Stimulated activated CD4-positive, alpha-beta T cell treated with anti-CD3 and anti-CD28 coated beads, Interleukin-1b, Interleukin-23, amount 100 ng/mL, for 24 hours (primary cell): ENCODE measurements around the gene DISP2.

Source experiments
- DNase-seq, 4 experiments: peaks; one replicate each; pipeline ENCODE4 v3.0.0-alpha.2; 2020; ENCODE audit warnings: low read depth in 4 of 4, low spot score in 1 of 4

Gene DISP2

DNA sequence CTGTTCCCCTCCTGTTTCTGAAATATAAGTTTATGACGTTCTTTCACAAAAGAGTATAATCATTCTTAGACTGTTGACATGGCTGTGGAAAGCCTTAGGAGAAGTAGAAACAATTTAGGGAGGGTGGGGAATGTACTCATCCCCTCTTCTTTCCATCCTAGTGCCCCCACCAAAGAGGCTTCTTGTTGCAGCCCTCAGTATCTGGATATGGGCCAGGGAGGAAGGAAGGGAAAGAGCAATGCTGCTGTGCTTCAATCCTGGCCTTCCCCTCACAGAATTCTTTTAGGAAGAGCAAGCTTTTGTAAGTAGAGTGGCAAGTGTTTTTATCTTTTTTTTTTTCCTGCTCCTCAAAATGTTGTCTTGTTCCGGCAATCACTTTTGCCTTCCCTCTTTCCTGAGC lies 32.8 kb upstream of the DISP2 start:
- no peak for DNase-seq

DNA sequence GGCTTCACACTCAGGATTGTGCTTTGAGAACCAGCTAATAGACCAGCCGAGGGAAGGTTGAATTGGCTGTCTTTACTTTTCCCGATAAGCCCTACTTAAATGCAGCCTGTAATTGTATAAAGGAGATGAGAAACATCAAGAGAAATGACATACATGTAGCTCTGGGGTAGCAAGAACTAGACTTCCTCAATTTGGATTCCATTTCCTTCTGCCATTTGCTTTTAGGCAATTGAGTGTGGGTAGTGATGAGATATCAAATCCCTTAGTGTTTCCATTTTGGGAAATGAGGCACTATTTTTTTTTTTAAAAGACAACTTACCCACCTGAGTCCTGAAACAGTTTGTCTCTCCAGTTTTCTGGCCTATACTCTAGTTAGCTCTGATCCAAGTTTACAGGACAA lies 32.3 kb upstream of the DISP2 start:
- no peak for DNase-seq

DNA sequence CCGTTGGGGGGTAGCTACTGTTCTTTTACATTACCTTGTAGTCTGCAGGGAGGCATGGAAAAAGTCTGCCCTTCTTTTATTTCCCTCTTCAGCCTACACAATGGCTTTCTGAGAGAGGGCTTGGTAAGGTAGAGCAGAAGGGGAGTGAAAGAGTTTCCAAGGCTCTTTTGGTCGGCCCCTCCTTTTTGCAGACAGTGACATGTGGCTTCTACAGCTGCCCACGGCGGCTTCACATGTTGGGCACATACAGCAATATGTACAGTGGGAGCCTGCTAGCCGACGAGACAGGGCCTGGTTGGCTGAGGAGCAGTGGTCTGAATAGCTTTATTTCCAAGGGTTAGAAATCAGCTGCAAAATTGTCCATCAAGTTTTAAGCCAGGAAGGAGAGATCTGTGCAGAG lies 30.6 kb upstream of the DISP2 start:
- no peak for DNase-seq

DNA sequence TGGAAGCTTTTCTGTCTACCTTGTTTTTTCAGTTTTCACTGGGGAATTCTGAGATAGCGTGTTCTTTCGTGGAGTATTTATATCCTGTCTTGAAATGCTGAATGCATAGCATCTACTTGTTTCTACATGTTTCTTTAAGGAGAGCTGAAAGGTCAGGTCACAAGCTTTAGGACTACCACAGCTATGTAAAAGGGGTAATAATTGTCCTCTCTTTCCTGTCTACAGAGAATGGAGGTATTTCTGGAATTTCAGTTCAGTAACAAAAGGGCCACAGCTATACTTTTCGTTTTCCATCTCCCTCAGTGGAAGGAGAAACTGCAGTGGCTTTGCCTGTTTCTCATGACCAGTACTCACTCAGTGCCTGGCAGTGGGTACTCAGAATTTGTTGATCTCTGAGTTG lies 29.8 kb upstream of the DISP2 start:
- DNase-seq = no peak

DNA sequence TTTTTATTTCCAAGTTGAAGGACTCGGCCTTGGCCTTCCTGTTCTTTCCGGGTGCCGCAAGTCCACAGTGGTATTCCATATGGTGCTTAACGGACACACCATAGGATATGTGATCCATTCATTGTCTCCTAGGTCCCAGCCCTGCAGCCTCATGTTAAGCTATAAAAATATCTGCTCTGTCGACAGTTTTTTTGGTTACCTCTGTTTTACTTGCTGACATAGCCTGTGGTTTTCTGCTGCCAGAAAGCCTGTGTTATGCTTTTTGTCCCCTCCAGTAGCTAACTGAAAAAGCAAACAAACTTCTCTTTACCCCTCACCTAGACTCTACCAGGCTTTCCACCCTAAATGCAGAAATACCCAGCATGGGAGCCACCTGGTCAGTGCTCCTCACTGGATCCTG lies 29.3 kb upstream of the DISP2 start:
- DNase-seq = no peak

DNA sequence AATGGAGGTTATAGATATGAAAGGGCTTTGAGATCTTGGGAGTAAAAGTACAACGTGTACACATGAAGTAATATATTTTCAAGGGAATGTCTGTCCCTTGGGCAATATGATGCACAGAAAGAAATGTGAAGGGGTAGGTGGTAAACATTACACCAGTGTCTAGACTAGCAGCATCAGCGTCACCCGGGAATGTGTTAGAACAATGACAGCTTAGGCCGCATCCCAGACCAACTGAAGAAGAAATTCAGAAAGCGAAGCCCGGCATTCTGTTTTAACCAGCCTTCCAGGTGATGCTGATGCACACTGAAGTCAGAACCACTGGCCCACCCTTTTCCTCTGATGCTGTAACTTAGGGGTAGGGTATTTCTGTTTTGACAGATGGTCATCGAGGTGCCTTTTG lies 28.2 kb upstream of the DISP2 start:
- no peak for DNase-seq

DNA sequence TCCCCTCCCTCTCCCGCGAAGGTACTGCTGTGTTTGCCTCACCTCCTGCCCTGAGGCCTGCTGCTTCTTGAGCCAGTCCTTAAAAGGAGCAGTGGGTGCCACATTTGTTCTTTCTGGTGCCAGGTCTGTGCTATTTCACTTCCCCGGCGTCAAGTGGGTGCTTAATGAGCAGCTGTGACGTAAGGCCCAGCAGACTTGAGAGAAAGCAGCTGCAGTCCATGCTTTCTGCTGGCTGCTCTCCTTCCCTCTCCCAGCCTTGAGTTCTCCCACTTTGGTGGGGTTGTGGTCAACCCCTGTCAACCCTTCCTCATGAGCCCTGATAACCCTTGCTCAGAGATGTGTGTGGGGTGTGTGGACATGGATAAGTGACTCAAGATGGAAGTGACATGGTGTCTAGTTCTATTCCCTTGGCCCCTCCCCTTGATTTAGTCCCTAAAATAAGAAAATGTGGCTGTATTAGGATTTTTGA lies 27.6 kb upstream of the DISP2 start:
- no peak for DNase-seq

DNA sequence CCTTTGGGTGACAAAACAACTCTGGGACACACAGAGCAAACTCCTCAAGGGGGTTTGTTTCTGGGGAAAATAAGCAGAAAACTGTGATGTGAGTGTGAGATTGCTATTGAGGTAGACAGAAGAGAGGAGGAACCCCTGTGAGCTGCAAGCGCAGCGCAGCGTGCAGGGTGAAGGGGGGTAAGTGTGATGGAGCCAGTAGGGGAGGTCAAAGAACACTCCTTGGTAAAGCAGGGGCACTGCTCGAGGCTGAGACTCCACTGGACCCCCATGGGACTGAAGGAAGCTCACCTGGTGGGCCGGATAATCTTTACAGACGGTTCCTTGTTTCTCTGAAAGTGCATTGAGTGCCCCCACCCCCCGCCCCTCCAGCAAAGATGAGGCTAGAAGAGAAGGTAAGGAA lies 27.0 kb upstream of the DISP2 start:
- no peak for DNase-seq

DNA sequence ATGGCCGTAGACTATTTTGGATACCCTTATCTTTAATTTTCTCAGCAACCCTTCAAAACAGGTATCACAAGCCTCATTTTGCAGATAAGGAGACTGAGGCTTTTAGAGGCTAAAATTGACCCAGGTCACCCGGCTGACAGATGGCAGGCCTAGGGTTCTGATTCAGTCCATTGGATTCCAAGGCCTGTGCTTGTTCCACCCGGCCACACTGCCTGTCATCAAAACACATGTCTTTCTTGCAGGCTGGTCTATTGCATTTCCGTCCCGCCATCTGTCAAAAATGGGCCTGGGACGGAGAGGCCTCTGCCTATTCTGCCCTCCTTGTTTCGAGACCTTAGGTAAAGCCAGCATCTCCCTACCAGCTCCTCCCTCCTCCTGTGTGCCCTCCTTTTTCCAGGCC lies 26.4 kb upstream of the DISP2 start:
- DNase-seq = no peak

DNA sequence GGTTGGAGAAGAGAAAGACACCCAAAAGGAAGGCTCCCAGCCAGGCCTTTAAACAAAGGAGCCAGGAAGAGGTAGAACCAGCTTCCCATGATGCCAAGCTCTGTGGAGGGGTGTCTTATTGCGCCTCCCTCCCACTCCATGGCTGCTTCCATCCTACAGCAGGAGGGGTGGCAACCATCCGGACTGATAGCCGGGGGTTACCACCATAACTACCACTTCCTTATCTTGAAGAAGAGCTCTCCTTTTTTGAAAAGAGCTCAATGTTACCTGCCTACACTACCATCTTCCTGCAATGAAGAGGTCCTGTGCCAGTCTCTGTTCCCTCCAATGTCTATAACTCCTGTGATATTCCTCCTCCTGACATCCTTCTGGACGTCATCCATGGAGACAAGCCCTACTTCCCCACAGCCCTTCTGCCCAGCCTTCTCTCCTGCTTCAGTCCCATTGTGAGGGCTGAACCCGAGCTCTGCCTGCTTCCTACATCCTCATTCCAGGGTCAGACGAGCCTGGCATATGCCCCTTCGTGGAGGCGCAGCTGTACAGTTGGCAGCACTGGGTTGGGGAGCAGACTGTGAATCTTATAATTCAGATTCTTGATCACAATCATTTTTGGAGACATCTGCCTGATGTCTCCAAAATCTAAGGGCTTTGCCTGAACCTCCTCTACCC lies 25.8 kb upstream of the DISP2 start:
- DNase-seq = no peak

DNA sequence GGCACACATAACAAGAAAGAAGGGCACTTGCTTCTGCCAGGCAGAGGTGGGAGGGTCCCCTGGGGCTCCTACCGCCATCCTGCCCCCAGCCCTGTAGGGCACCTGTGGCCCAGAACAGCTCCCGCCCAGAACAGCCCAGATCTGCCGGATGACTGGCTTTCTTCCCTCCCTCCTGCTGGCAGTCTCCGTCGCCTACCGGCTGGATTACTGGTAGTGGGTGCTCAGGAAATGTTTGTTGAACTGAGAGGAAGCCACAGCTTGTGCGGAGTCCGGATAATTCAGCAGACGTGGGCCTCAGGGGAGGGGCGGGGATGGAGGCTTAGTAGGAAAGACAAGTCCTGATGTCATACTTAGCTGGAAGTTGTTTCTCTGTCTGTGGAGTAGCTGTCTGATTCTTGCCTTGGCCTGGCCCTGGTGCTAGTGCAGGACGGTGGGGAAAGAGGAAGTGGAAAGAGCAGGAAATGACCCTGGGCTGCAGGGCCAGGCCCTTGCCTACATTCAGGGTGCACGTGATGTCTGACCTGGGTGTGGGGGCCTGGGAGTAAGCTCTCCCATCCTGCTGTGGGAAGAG lies 24.0 kb upstream of the DISP2 start:
- no peak for DNase-seq

DNA sequence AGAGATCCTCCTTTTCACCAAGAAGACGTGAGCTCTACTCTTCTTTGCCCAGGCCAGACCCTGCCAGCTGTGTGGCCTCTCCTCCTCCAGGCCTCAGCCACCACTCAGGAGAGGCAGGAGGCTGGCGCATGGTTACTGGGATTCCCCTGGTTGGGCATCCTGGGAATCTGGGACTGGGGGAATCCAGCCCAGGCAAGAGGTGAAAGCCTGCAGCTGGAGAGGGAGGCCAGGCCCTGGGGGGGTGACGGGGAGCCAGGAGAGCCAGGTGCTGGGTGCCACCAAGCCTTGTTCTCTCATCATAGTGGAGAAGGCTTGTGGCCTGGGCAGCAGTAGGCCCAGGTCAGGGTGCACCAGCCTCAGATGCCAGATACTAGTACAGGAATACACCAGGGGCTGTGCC lies 23.5 kb upstream of the DISP2 start:
- no peak for DNase-seq

DNA sequence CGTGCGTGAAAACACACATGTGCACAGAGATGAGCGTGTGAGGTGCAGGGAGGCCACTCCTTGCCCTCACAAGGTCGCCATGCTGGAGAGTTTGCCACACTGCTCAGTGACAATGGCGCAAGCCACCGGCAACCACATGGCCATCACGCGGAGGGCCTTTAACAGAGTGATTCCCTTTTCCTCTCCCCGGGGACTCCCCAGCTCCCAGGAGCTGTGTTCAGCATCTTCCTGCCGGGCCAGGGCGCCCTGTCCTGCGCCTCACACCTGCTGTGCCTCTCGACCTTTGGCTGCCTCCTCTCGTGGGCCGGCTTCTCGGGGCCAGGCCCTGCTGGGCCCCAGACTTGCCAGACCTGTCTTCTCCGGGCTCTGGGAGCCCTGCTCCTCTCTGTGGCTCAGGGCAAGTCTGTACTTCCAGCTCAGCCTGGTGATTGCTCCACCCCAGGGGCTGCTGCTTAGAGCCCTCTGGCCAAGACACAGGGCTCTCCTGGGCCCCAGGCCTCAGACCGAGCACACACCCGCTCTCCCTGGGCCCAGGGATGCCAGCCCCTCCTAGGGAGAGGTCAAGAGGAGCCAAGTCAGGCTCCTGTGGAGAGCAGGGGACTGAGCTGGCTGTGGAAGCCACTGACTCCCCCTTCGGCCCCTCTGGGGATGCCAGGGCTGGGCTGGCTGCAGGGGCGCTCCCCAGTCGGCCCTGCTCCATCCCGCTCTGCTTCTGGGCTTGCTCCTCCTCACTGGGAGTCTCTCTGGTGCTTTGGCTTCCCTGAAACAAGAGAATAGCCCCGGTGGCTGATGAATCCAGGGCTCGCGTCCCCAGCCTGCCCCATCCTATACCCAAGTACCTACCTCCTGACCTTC lies 22.9 kb upstream of the DISP2 start:
- DNase-seq = no peak

DNA sequence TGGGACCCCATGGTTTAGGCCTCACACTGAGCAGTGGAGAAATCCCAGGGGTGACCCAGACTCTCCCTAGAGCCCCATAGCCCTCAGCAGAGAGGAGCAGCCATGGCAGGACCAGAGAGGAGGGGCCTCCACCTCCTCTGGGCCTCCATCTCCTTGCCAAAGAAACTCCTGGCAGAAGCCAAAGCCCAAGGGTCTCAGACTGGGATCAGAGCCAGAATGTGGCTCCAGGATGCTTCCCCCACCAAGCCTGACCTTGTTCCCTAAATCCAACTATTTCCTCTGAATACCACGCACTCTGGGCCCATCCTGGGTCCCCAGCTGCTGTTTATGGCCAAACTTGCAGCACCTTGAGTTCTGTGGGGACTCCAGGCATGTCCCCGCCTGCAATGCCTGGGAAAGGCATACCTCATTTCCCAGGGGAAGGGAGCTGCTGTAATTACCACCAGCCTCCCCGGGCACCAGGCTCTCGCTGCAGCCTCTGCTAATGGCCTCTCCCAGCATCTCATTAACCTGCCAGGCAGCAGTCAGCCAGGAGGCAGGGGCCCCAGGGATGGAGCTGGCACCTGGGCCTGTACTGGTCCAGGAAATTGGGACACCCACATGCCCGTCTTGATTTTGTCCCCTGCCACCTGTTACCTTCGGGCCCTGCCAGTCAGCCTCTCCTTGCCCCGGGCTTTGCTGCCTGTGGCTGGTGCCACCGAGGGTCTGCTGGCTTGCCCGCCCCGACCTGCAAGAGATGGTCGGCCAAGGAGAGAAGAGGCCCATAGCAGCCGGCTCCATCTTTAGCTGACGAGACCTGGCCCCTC lies 21.9 kb upstream of the DISP2 start:
- no peak for DNase-seq

DNA sequence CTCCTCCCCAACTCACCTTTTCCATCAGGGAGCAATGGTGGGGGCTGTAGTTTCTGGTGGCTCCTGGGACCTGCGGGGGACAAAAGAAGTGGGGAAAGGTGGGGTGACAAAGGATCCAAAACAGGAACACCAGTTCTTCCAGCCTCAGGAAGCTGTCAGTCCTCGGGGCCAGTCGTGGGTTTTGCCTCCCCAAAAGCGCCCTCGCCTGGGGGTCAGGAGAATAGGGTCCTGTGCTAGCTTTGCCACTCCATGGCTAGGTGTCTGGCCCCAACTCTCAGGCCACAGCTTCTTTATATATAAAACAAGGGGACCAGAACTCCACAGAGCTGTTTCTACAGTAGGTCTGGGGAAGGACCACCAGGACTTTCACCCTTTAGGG lies 21.3 kb upstream of the DISP2 start:
- DNase-seq = no peak

DNA sequence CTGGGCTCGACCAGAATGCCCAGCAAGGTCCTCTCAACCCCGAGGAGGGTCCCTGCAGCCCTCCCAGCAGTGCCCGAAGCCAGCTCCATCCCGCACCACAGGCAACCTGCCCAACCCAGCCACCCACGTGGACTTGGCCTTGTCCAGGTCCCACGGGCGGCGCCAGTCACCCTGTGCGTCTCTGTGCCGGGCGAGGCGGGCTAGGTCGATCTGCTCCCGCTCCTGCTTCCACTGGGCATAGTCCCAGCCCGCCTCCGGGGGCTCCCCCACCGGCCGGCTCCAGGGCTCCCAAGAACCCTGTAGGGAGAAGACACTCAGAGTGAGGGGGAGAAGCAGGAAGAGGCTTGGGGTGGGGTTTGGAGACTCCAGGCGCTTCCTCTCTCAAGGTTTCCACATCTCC lies 20.4 kb upstream of the DISP2 start:
- no peak for DNase-seq

DNA sequence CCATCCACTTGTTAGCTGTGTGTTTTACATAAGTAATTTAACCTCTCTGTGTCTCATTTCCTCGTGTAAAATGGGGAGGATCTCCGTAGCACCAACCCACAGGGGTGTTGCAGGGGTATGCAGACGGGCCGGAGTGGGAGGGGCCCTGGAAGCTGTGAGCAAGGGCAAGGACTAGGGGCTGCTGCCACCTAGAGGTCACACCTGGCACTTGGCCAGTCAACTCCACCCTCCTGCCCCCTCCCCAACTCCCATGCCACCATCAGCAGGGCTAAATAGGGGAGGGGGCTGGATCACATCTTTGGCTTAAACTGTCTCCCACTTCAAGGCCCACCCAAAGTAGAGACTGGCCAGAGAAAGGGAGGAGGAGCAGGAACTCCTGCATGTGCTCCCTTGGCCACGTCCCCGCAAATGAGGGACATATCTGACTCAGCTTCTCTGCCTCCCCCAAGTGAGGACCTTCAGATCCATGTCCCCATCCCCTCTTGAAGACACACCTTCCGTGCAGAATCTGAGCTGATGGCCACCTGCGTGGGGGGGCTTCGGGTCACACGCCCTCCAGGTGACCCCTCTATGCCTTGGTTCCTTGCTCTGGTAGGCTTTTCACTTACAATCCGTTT lies 19.9 kb upstream of the DISP2 start:
- peak; percentile 59 to 69 (median 67) for DNase-seq

DNA sequence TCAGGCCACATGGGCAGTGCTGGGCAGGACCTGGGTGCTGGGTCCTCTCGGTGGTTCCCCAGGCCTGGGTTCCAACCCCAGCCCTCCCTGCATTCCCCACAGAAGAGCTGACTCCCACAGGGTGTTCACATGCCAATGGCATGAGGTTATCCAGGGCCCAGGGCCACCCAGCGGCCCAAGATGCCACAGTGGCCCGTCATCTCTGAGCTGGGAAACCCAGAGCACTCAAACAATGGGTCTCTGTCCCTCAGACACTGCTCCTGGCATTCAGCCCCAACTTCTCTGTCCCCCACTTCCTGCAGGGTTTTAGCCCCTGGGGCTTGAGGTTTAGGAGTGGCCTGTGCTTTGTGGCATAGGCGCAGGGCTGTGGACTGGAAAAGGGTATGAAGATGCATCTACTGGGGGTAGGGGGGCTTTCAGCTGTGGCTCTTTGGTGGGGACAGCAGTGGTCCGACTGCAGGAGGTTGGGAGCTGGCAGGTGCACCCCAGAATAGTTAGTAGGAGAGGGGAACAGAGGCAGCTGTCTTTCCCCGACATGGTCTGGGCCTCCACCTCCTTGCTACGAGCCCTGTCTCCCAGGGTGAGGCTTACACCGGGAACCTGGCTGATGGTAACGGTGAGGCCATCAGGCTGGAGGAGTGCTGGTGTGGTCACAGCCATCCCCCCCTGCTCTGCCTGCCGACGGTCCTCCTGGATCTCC lies 18.9 kb upstream of the DISP2 start:
- DNase-seq = no peak

DNA sequence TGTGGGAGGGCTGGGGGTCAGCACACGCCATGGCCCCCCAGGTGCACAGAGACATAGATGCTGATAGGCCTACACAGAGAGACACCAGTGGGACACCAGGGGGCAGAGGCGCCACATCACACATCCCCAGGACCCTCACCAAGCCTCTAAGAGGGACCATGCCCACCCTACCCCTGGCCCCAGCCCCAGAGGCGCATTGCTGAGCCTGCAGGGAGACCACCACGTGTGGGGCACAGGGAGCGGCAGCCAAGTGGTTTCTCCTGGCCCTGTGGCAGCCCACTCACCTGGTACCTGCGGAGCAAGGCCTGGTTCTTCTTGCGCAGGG lies 18.4 kb upstream of the DISP2 start:
- no peak for DNase-seq

DNA sequence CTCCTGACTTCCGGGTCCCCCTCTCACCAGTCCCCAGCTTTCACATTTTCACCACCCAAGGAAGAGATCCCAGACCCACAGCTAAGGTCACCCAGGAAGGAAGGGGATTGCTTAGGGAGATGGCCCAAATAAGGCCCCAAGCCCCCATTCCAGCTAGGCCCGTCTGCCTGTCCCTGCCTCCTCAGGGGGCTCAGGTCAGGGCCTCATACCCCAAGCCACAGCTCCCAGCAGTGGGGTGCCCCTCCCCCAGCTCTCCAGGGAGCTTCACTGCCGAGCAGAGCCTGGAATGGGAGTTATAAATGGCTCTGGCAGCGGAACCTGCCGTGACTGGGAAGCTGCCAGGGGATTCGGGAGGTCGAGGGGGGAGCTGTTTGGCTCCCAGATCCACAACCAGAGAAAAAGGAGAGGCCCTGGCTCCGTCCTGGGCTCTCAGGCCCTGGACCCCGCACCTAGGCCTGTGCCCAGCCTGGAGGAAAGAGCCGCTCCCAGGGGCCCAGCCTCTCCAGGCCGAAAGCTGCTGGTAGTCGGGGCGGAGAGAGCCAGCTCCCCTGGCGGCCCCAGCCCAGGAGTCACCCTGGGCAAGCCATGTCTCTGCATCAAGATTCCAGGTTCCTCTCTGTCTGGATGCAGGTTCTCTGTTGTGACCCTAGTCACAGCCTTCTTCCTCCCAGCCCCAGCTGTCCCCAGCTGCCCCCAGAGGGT lies 17.8 kb upstream of the DISP2 start:
- DNase-seq = no peak
